Upper lobe of left lung (tissue), 6 donors: ENCODE measurements around the gene PLEKHG2. TPM values are rescaled to one million over a fixed set of nuclear protein-coding genes. Genes with fewer than 3 reads are reported as not detected.

Source experiments
- ATAC-seq, 2 donors: fragments of 200-7000 bp; cut with Tn5 transposase; one replicate each; pipeline ENCODE4 v1.9.1; 2022; ENCODE audit warnings: mild to moderate bottlenecking in 2 of 2, moderate library complexity in 2 of 2; ENCODE audit not compliant: low FRiP score in 2 of 2
- DNase-seq, 2 donors: peaks; one replicate each; pipeline ENCODE4 v3.0.0-alpha.2; 2019 to 2020
- H3K27ac ChIP-seq, 4 donors: fragments of 200-600 bp; sonication (generic); one replicate each; pipeline ENCODE4 v1.5.1; 2016 to 2019
- H3K27me3 ChIP-seq, 4 donors: fragments of 200-600 bp; sonication (generic); one replicate each; pipeline ENCODE4 v1.5.1; 2017 to 2019
- H3K36me3 ChIP-seq, 4 donors: fragments of 200-600 bp; sonication (generic); one replicate each; pipeline ENCODE4 v1.5.1; 2016 to 2019
- H3K4me1 ChIP-seq, 4 donors: fragments of 200-600 bp; sonication (generic); one replicate each; pipeline ENCODE4 v1.5.1; 2018 to 2019
- H3K4me3 ChIP-seq, 4 donors: fragments of 200-600 bp; sonication (generic); one replicate each; pipeline ENCODE4 v1.5.1; 2017 to 2019; ENCODE audit warnings: mild to moderate bottlenecking in 2 of 4, moderate library complexity in 1 of 4
- H3K9me3 ChIP-seq, 4 donors: fragments of 200-600 bp; sonication (generic); one replicate each; pipeline ENCODE4 v1.5.1; 2018 to 2019
- EP300 ChIP-seq, 4 donors: sonication (generic); formaldehyde crosslinking; IDR thresholded peaks; one replicate each; pipeline ENCODE4 v1.5.1; 2017; ENCODE audit warnings: antibody characterized with exemption in 4 of 4, control low read depth in 2 of 4
- POLR2A ChIP-seq, 4 donors: fragments of 450-650 bp; IDR thresholded peaks; one replicate each; pipeline ENCODE4 v1.5.1; 2016 to 2017; ENCODE audit warnings: antibody characterized with exemption in 4 of 4, mild to moderate bottlenecking in 2 of 4
- POLR2AphosphoS5 ChIP-seq, 2 donors: sonication (generic); formaldehyde crosslinking; IDR thresholded peaks; one replicate each; pipeline ENCODE4 v1.5.1; 2017; ENCODE audit warnings: antibody characterized with exemption in 2 of 2
- WGBS, 2 donors: methylation state at CpG; one replicate each; pipeline ENCODE4 v1.1.5; 2017 to 2018; 5-methylcytosine and 5-hydroxymethylcytosine counted together
- total RNA-seq, 6 donors: library from RNA; depleted of rRNA in 4 of 6; stranded (reverse); fragments of >200 nt in 4 of 6; gene quantifications; one replicate each; pipeline versions ENCODE4 v1.1.0 to v1.2.1, GENCODE V29; 2016 to 2021
- TF ChIP-seq, protein P1 (sequence below), 6 experiments: fragments of 450-650 bp in 4 of 6; fragments of 200-600 bp in 2 of 6; sonication (generic) in 2 of 6; IDR thresholded peaks; one replicate each; pipeline ENCODE4 v1.5.1; 2016 to 2019; ENCODE audit warnings: antibody characterized with exemption in 6 of 6
- donor health status: DM: no; HTN: no; CAD: no; lungs with moderate emphysema.
- donor health status: DM: no; HTN: yes; CAD: no; lungs with severe emphysema.

The PLEKHG2 gene, protein sequence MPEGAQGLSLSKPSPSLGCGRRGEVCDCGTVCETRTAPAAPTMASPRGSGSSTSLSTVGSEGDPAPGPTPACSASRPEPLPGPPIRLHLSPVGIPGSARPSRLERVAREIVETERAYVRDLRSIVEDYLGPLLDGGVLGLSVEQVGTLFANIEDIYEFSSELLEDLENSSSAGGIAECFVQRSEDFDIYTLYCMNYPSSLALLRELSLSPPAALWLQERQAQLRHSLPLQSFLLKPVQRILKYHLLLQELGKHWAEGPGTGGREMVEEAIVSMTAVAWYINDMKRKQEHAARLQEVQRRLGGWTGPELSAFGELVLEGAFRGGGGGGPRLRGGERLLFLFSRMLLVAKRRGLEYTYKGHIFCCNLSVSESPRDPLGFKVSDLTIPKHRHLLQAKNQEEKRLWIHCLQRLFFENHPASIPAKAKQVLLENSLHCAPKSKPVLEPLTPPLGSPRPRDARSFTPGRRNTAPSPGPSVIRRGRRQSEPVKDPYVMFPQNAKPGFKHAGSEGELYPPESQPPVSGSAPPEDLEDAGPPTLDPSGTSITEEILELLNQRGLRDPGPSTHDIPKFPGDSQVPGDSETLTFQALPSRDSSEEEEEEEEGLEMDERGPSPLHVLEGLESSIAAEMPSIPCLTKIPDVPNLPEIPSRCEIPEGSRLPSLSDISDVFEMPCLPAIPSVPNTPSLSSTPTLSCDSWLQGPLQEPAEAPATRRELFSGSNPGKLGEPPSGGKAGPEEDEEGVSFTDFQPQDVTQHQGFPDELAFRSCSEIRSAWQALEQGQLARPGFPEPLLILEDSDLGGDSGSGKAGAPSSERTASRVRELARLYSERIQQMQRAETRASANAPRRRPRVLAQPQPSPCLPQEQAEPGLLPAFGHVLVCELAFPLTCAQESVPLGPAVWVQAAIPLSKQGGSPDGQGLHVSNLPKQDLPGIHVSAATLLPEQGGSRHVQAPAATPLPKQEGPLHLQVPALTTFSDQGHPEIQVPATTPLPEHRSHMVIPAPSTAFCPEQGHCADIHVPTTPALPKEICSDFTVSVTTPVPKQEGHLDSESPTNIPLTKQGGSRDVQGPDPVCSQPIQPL (N-terminal part only)
- 10 to 100 TPM; 15.8 to 48.1 (median 29.0) TPM for total RNA-seq

- 0 to 2% methylated on average over 7 to 29 of the region's 60 CpGs for WGBS, 2 donors
- H3K9me3 ChIP-seq = no peaks in the 10 kb centered on the region
- peak within 1 kb of the TSS; percentile 68 to 80 (median 75) for H3K4me3 ChIP-seq
- ATAC-seq (peak; percentile 63 to 85), DNase-seq (peak; percentile 98)
- H3K4me1 ChIP-seq = peaks cover 21 to 59% (median 39%) of the 10 kb centered on the region in 4 donors
- TF ChIP-seq POLR2AphosphoS5 (IDR thresholded peaks at IDR 0.05) = peak; percentile 89 to 99
- peak; percentile 61 to 100 (median 88) for TF ChIP-seq POLR2A (IDR thresholded peaks at IDR 0.05)
- peak in 1 of 4 donors; percentile 57 for TF ChIP-seq EP300 (IDR thresholded peaks at IDR 0.05)
- TF ChIP-seq, protein P1, sequence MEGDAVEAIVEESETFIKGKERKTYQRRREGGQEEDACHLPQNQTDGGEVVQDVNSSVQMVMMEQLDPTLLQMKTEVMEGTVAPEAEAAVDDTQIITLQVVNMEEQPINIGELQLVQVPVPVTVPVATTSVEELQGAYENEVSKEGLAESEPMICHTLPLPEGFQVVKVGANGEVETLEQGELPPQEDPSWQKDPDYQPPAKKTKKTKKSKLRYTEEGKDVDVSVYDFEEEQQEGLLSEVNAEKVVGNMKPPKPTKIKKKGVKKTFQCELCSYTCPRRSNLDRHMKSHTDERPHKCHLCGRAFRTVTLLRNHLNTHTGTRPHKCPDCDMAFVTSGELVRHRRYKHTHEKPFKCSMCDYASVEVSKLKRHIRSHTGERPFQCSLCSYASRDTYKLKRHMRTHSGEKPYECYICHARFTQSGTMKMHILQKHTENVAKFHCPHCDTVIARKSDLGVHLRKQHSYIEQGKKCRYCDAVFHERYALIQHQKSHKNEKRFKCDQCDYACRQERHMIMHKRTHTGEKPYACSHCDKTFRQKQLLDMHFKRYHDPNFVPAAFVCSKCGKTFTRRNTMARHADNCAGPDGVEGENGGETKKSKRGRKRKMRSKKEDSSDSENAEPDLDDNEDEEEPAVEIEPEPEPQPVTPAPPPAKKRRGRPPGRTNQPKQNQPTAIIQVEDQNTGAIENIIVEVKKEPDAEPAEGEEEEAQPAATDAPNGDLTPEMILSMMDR (IDR thresholded peaks at IDR 0.05) = peak; percentile 79 to 94 (median 91)
- peak within 1 kb of the TSS; percentile 99 to 100 (median 100) for H3K27ac ChIP-seq
- no peaks in the 10 kb centered on the region for H3K27me3 ChIP-seq
- H3K36me3 ChIP-seq = peaks cover 11 to 35% (median 16%) of the 10 kb centered on the region in 4 donors
Measured at GRCh38 chr19:39412100-39412866, at the start of gene PLEKHG2. TSS of gene PLEKHG2 (plus strand) at chr19:39412669. CDS start at chr19:39414087, 1,418 bp downstream.

DNA sequence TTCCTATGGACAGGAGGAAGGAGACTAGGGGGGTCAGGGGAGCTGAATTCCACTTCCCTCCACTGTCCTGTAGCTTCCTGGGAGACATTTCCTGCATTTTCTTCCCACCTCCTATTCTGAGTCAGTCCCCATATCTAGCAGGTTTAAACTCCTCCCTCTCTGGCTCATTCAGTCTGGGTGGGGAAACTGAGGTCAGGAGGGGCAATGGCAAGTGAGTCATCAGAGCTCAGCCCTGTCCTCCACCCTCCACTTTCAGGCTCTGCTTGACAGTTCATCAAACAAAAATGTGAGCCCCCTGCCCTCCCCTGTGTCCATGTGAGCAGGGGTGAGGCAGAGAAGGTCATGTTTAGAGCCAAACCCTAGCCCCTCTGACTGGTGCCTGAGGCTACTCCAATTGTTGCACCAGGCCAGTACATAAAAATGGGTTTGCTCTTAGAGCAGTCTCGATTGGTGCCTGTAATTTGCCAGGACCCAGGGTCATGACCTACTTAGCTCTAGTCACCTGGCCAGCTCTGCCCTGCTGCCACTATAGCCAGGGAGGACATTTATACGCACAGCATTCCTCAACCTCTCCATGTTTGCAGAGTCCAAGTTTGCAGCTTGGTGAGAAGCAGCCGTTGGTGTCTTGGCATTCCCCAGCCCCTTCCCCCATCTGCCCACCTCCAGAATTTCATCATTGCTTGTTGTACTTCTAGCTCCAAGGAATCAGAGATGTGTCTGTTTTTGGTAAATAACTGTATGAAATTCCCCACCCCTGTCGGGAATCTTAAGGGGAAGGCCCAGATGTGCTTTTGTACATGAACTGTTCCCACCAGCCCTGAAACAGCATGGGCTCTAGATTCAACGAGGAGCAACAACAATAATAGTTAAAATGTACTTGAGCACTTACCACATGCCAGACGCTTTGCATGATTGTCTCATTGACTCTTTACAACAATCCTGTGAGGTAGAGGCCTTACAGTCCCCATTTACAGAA lies 49.5 kb upstream of the PLEKHG2 start:
- TF ChIP-seq, protein P1 (IDR thresholded peaks at IDR 0.05) = no peak
- TF ChIP-seq EP300 (IDR thresholded peaks at IDR 0.05) = no peak
- TF ChIP-seq POLR2A (IDR thresholded peaks at IDR 0.05) = no peak
- no peak for TF ChIP-seq POLR2AphosphoS5 (IDR thresholded peaks at IDR 0.05)
- H3K36me3 ChIP-seq = peaks cover 22 to 91% (median 61%) of the 10 kb centered on the region in 4 donors
- 73 to 78% methylated on average over 6 of the region's 6 CpGs for WGBS, 2 donors

GRCh38 chr19:39363901-39364457 lies 48.5 kb upstream of the PLEKHG2 start:
- Histone ChIP-seq H3K4me3 (no peak overlapping the region), H3K27me3 (no peaks in the 10 kb centered on the region), H3K4me1 (peaks cover 0 to 6% (median 2%) of the 10 kb centered on the region in 4 donors), H3K27ac (peak overlapping the region in 3 of 4 donors; percentile 0 to 24 (median 6)), H3K9me3 (no peaks in the 10 kb centered on the region), H3K36me3 (peaks cover 16 to 91% (median 52%) of the 10 kb centered on the region in 4 donors)
- DNase-seq = no peak
- TF ChIP-seq EP300 (IDR thresholded peaks at IDR 0.05) (no peak), POLR2A (IDR thresholded peaks at IDR 0.05) (no peak), POLR2AphosphoS5 (IDR thresholded peaks at IDR 0.05) (no peak)
- TF ChIP-seq, protein P1 (IDR thresholded peaks at IDR 0.05) = no peak
- peak in 1 of 2 donors; percentile 78 for ATAC-seq
- WGBS, 2 donors = 79 to 85% methylated on average over 5 of the region's 5 CpGs

More for the DNA sequence above, 49.5 kb upstream of the PLEKHG2 start:
- peak overlapping the region; percentile 0 to 53 (median 38) for H3K27ac ChIP-seq
- H3K4me1 ChIP-seq = peaks cover 0 to 6% (median 2%) of the 10 kb centered on the region in 4 donors
- no peaks in the 10 kb centered on the region for H3K27me3 ChIP-seq
- H3K9me3 ChIP-seq = no peaks in the 10 kb centered on the region
- no peak overlapping the region for H3K4me3 ChIP-seq
- DNase-seq (no peak), ATAC-seq (peak; percentile 44 to 68)
